ENCODE results near the gene AGRN. TPM values are rescaled to one million over a fixed set of nuclear protein-coding genes. Genes with fewer than 3 reads are reported as not detected.
"Not testable (repeated sequence)": the region's sequence is repeated elsewhere in the genome, so short reads cannot be mapped to it uniquely, and the experiment has no call there.

AGRN gene
- total RNA-seq, 2 donors from 2014 or later: 87.7 to 92.4 TPM

GRCh38 chr1:1094981-1095380, 75.1 kb downstream of the AGRN start:
- H3K36me3 ChIP-seq: no peaks in the 10 kb centered on the region
- no peaks in the 10 kb centered on the region for H3K4me1 ChIP-seq (replicated peaks)
- H3K27ac ChIP-seq: no peak overlapping the region
- WGBS: 90% methylated on average over 7 of the region's 7 CpGs
- TF ChIP-seq POLR2AphosphoS5 (IDR thresholded peaks at IDR 0.05) (no peak), CTCF (IDR thresholded peaks at IDR 0.05) (no peak), POLR2A (IDR thresholded peaks at IDR 0.05) (no peak)
- intact Hi-C loops (cut with DNase I): no loop called here
- no peaks in the 10 kb centered on the region for H3K27me3 ChIP-seq (replicated peaks; ENCODE audit: insufficient read depth)
- no peaks in the 10 kb centered on the region for H3K9me3 ChIP-seq
- no peak for DNase-seq (ENCODE audit: low spot score)
- H3K4me3 ChIP-seq: no peak overlapping the region

- H3K27ac ChIP-seq; intact Hi-C loops (cut with DNase I); H3K27me3 ChIP-seq (replicated peaks; ENCODE audit: insufficient read depth); H3K4me1 ChIP-seq (replicated peaks); H3K4me3 ChIP-seq; DNase-seq (ENCODE audit: low spot score); H3K9me3 ChIP-seq; H3K36me3 ChIP-seq: not testable (repeated sequence)
- WGBS: 91% methylated on average over 5 of the region's 5 CpGs
Measured at GRCh38 chr1:1096136-1096535, 76.2 kb downstream of the AGRN start.

- intact Hi-C loops (cut with DNase I): no loop called here
- TF ChIP-seq POLR2AphosphoS5 (IDR thresholded peaks at IDR 0.05): no peak
- no peak for TF ChIP-seq POLR2A (IDR thresholded peaks at IDR 0.05)
- no peak for TF ChIP-seq CTCF (IDR thresholded peaks at IDR 0.05)
Measured at GRCh38 chr1:1098681-1099421, 78.9 kb downstream of the AGRN start.

GRCh38 chr1:1099506-1100183, 79.7 kb downstream of the AGRN start:
- H3K4me1 ChIP-seq (replicated peaks): no peaks in the 10 kb centered on the region
- WGBS: 85% methylated on average over 4 of the region's 4 CpGs
- no peaks in the 10 kb centered on the region for H3K9me3 ChIP-seq
- TF ChIP-seq POLR2A (IDR thresholded peaks at IDR 0.05) (no peak), CTCF (IDR thresholded peaks at IDR 0.05) (no peak), POLR2AphosphoS5 (IDR thresholded peaks at IDR 0.05) (no peak)
- H3K27me3 ChIP-seq (replicated peaks; ENCODE audit: insufficient read depth): no peaks in the 10 kb centered on the region
- DNase-seq (ENCODE audit: low spot score): no peak
- no peaks in the 10 kb centered on the region for H3K36me3 ChIP-seq
- H3K4me3 ChIP-seq: no peak overlapping the region
- intact Hi-C loops (cut with DNase I): no loop called here
- no peak overlapping the region for H3K27ac ChIP-seq

More at GRCh38 chr1:1098681-1099421, 78.9 kb downstream of the AGRN start:
- no peaks in the 10 kb centered on the region for H3K27me3 ChIP-seq (replicated peaks; ENCODE audit: insufficient read depth)
- H3K36me3 ChIP-seq: no peaks in the 10 kb centered on the region
- no peaks in the 10 kb centered on the region for H3K4me1 ChIP-seq (replicated peaks)
- H3K27ac ChIP-seq: no peak overlapping the region
- no peak overlapping the region for H3K4me3 ChIP-seq
- DNase-seq (ENCODE audit: low spot score): no peak
- WGBS: 93% methylated on average over 18 of the region's 18 CpGs
- H3K9me3 ChIP-seq: no peaks in the 10 kb centered on the region

GRCh38 chr1:1100296-1100695, 80.4 kb downstream of the AGRN start:
- H3K9me3 ChIP-seq: no peaks in the 10 kb centered on the region
- H3K36me3 ChIP-seq: no peaks in the 10 kb centered on the region
- H3K4me3 ChIP-seq: no peak overlapping the region
- WGBS: 92% methylated on average over 11 of the region's 11 CpGs
- no peak for DNase-seq (ENCODE audit: low spot score)
- no peaks in the 10 kb centered on the region for H3K27me3 ChIP-seq (replicated peaks; ENCODE audit: insufficient read depth)
- intact Hi-C loops (cut with DNase I): no loop called here
- no peak overlapping the region for H3K27ac ChIP-seq
- TF ChIP-seq CTCF (IDR thresholded peaks at IDR 0.05): no peak
- TF ChIP-seq POLR2A (IDR thresholded peaks at IDR 0.05): no peak
- no peak for TF ChIP-seq POLR2AphosphoS5 (IDR thresholded peaks at IDR 0.05)
- no peaks in the 10 kb centered on the region for H3K4me1 ChIP-seq (replicated peaks)
